Ramos (cell line): ENCODE measurements around the gene SSC4D.
"Not testable (repeated sequence)": the region's sequence is repeated elsewhere in the genome, so short reads cannot be mapped to it uniquely, and the experiment has no call there.

Source experiments
- in situ Hi-C: fragments of 300-500 bp; cut with MboI; formaldehyde crosslinking; loops from one replicate; pipeline ENCODE4 v1.14.3; 2022; ENCODE audit warnings: low sequenced_read_pairs; ENCODE audit not compliant: unreplicated experiment

The SSC4D gene

GRCh38 chr7:76390092-76390491 lies 19.4 kb downstream of the SSC4D start:
- in situ Hi-C loops = no loop called here

- in situ Hi-C loops = not testable (repeated sequence)
Measured at GRCh38 chr7:76387789-76388188, 21.7 kb downstream of the SSC4D start.

DNA sequence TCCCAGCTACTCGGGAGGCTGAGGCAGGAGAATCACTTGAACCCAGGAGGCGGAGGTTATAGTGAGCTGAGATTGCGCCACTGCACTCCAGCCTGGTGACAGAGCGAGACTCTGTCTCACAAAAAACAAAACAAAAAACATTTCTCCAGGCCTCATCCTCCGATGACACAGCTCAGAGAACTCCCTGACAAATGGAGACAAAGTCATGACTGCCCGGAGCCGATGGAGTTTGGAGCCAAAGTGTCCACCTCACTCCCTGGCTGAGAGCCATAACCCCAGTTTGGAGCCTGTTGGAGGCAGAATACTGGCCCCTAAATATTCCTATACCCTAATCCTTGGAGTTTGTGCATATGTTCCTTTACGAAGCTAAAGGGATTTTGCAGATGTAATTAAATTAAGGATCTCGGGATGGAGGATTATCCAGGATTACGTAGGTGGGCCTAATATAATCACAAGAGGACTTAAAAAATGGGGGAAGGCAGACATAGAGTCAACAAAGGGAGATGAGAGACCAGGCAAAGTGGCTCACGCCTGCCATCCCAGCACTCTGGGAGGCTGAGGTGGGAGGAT lies 22.7 kb downstream of the SSC4D start:
- in situ Hi-C loops = no loop called here

- in situ Hi-C loops = no loop called here
Measured at GRCh38 chr7:76383089-76383944, 26.2 kb downstream of the SSC4D start.

DNA sequence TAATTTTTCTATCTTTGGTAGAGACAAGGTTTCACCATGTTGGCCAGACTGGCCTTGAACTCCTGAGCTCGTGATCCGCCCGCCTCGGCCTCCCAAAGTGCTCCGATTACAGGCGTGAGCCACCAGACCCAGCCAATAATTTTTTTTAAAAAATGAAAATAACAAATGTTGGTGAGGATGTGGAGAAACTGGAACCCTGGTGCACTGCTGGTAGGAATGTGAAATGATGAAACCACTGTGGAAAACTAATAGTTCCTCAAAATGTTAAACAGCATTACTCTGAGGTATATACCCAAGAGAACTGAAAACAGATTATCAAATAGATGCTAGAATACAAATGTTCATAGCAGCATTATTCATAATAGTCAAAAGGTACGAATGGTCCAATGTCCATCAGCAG lies 27.7 kb downstream of the SSC4D start:
- in situ Hi-C loops = no loop called here

DNA sequence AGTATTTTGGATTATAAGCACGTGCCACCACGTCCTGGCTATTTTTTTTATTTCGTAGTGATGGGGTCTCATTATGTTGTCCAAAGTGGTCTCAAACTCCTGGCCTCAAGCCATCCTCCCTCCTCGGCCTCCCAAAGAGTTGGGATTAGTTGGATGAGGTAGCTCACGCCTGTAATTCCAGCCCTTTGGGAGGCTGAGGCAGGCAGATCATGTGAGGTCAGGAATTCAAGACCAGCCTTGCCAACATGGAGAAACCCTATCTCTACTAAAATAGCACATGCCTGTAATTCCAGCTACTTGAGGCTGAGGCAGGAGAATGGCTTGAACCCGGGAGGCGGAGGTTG lies 28.9 kb downstream of the SSC4D start:
- in situ Hi-C loops = no loop called here

DNA sequence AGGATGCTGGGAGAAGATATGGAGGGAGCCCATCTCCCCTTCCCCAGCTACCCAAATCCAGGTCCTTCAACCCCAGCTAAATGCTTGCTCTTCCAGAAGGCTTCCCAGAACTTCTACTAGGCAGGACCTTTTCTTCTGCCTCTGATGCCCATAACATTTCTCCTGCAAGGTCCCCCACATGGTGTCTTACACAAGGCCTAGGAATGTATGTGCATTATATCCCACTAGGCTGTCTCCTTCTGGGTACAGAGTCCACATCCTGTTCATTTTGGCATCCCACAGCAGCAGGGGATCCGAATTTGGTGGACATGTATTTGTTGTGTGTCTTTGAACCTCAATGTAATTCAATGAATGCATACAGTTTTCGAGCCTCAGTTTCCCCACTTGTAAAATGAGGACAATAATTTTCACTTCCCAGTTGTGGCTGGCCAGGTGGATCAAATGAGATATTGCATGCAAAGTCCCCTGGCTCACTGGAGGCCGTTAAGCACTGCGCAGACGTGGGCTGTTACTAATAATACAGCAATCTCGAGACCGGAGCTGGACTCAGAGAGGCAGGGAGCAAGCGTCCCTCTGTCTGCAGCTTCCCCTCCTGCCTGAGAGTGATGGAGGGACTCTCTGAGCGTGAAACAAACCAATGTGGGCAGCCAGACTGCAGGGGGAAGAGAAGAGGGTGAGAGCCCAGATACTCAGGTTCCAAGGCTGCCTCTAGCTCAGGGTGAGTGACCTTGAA lies 32.1 kb downstream of the SSC4D start:
- in situ Hi-C loops = no loop called here

GRCh38 chr7:76375251-76375650 lies 34.2 kb downstream of the SSC4D start:
- in situ Hi-C loops = no loop called here

- in situ Hi-C loops = no loop called here
Measured at GRCh38 chr7:76372984-76373833, 36.3 kb downstream of the SSC4D start.

GRCh38 chr7:76371396-76371795 lies 38.1 kb downstream of the SSC4D start:
- in situ Hi-C loops = no loop called here

DNA sequence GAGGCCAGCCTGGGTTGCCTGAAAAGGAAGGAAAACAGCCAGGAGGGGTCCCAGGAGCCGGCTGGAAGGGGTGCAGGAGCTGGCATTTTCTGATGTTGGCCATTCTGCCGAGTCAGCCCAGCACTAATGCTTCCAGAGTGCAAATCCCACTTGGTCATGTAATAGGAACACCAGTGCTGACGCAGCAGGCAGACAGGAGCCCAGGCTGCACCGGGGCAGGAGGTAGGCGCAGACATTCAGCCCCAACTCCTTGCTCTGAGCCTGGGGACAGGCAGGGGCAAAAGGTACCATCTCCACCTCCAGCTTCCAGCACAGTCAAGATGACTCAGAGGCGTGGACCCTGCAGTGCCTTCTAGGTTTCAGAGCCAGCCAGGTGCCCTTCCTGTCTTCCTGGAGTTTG lies 40.5 kb downstream of the SSC4D start:
- in situ Hi-C loops = no loop called here

DNA sequence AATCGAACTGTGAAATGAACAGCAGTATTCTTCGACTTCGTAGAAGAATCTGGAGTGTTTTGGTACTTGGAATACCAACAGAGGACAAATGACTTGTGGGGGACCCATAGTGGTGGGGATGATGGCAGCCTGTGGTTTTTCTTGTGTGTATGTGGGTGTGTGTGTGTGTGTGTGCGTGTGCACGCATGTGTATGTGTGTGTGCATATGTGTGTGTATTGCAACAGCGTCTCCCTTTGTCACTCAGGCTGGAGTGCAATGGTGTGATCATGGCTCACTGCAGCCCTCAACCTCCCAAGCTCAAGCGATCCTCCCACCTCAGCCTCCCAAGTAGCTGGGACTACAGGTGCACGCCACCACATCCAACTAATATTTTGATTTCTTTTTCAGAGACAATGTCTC lies 41.3 kb downstream of the SSC4D start:
- in situ Hi-C loops = no loop called here

DNA sequence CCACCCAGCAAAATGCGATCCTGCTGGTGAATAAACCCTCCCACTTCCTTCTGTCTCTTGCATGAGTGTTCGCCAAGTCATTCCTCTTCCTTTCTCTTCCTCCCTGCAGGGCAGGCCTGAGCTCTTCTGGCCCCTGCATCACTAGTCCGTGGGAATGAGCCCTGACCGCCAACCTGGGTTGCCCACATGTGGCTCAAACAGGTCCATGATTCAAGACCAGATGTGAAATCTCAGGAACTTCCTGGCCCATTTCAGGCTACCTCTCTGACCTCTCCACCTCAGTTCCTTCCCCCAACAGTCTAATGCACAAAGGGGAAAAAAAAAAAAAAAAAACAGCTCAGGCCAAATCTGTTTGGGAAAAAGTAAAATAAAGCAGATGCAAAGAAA lies 45.3 kb downstream of the SSC4D start:
- in situ Hi-C loops = no loop called here

DNA sequence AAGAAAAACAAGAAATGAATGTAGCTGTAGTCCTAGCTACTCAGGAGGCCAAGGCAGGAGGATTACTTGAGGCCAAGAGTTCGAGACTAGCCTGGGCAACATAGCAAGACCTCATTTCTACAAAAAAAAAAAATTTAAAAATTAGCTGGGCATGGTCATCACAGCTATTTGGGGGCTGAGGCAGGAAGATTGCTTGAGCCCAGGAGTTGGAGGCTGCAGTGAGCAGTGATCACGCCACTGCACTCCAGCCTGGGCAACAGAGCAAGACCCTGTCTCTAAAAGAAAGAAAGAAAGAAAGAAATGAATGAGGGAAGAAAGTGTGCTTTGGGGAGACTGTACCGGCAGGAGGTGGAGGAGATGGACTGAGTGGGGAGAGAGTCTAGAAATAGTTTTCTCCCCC lies 45.7 kb downstream of the SSC4D start:
- in situ Hi-C loops = not testable (repeated sequence)

DNA sequence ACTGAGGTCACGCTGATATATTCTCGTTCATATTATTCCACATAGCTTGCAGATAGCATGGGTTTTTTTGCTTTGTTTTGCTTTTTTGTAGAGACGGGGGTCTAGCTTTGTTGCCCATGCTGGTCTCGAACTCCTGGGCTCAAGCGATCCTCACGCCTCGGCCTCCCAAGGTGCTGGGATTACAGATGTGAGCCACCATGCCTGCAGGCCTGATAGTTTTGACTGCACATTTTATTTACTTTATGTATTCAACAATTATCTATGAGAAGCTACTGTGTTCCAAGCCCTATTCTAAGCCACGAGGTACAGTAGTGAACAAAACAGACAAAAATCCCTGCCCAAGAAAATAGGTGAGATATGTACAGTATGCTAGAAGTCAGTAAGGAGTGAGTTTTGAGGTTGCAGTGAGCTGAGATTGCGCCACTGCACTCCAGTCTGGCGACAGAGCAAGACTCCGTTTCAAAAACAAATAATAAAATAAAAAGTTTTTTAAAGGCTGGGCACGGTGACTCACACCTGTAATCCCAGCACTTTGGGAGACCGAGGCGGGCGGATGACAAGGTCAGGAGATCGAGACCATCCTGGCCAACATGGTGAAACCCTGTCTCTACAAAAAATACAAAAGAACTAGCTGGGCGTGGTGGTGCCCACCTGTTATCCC lies 49.4 kb downstream of the SSC4D start:
- in situ Hi-C loops = no loop called here

GRCh38 chr7:76359111-76359977 lies 50.2 kb downstream of the SSC4D start:
- in situ Hi-C loops = no loop called here

GRCh38 chr7:76358481-76359110 lies 50.9 kb downstream of the SSC4D start, which contains the start of gene YWHAG:
Gene YWHAG, minus strand, starts transcription at chr7:76358991. Its CDS starts 183 bp downstream, at chr7:76358808.
- in situ Hi-C loops = no loop called here

DNA sequence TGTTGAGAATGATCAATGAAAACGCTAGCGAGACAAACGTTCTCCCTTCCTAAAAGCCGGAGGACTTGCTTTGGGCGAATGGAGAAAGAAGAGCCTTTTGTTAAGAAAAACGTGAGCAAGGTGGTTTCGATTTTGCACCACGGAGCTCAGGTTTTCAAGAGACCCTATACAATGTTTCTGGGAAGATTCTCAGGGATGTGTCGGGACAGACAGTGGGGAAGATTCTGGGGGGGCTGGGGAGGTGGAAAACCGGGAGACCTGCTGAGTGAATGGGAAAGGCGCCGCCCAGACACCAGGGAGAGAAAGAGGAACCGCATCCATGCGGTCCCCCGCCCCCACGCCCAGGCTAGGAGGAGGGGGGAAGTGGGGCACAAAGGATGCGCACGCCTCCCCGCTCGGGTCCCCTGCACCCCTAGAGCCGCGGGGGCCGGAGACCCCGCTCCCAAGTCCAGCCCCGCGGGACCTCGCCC lies 51.5 kb downstream of the SSC4D start:
- in situ Hi-C loops = no loop called here
